Fibroblast of lung (primary cell): Measurements from ENCODE around the gene TSPAN5. TPM values are rescaled to one million over a fixed set of nuclear protein-coding genes. Genes with fewer than 3 reads are reported as not detected.
"Not testable (repeated sequence)": the region's sequence is repeated elsewhere in the genome, so short reads cannot be mapped to it uniquely, and the experiment has no call there.

Experiments used
- DNase-seq, 2 donors: peaks; one replicate each; pipeline versions ENCODE4 v3.0.0 to v3.0.0-alpha.2; 2010; ENCODE audit warnings: low read depth in 2 of 2
- H2AFZ ChIP-seq: 2 replicates; pipeline ENCODE4 v1.5.1; 2012; ENCODE audit warnings: low read length, control low read depth, inconsistent platforms
- H3K27ac ChIP-seq: 2 replicates; pipeline ENCODE4 v1.5.1; 2011; ENCODE audit warnings: low read length, control low read depth; ENCODE audit not compliant: insufficient read depth
- H3K27me3 ChIP-seq: 2 replicates; pipeline ENCODE4 v1.5.1; 2011; ENCODE audit warnings: mild to moderate bottlenecking, low read length; ENCODE audit not compliant: control insufficient read depth, insufficient read depth
- H3K36me3 ChIP-seq: 2 replicates; pipeline ENCODE4 v1.5.1; 2011; ENCODE audit warnings: low read length; ENCODE audit not compliant: control insufficient read depth, insufficient read depth
- H3K4me1 ChIP-seq: 2 replicates; pipeline ENCODE4 v1.5.1; 2011; ENCODE audit warnings: low read length; ENCODE audit not compliant: control insufficient read depth, insufficient read depth; ENCODE audit errors: extremely low read depth
- H3K4me2 ChIP-seq: 2 replicates; pipeline ENCODE4 v1.5.1; 2011; ENCODE audit warnings: low read length, control low read depth; ENCODE audit not compliant: insufficient read depth; ENCODE audit errors: extremely low read depth
- H3K4me3 ChIP-seq, 4 experiments: fragments of 200-600 bp in 1 of 4; sonication (generic) in 1 of 4; replicated peaks in 1 of 4; 2 replicates each; pipeline ENCODE4 v1.5.1; 2011 to 2016; ENCODE audit warnings: low read length in 4 of 4, low read depth in 3 of 4, mild to moderate bottlenecking in 3 of 4, control low read depth in 2 of 4, inconsistent platforms in 1 of 4, mixed read lengths in 1 of 4; ENCODE audit not compliant: insufficient read depth in 1 of 4; ENCODE audit errors: control extremely low read depth in 1 of 4
- H3K79me2 ChIP-seq: 2 replicates; pipeline ENCODE4 v1.5.1; 2012; ENCODE audit warnings: mild to moderate bottlenecking, low read length, inconsistent platforms; ENCODE audit not compliant: control insufficient read depth, insufficient read depth
- H3K9ac ChIP-seq: 2 replicates; pipeline ENCODE4 v1.5.1; 2011; ENCODE audit warnings: mild to moderate bottlenecking, low read length, control low read depth; ENCODE audit not compliant: insufficient read depth
- H3K9me3 ChIP-seq: 2 replicates; pipeline ENCODE4 v1.5.1; 2012; ENCODE audit warnings: low read depth, low read length; ENCODE audit not compliant: control insufficient read depth, insufficient read depth
- H4K20me1 ChIP-seq: 2 replicates; pipeline ENCODE4 v1.5.1; 2011; ENCODE audit warnings: low read length; ENCODE audit not compliant: control insufficient read depth, insufficient read depth; ENCODE audit errors: extremely low read depth
- EZH2 ChIP-seq: IDR thresholded peaks from 2 replicates; pipeline ENCODE4 v1.5.1; 2012; ENCODE audit warnings: low read length, control low read depth, mild to moderate bottlenecking; ENCODE audit errors: missing control alignments
- polyA plus RNA-seq, 2 donors: library from polyadenylated mRNA; depleted of rRNA in 1 of 2; stranded (reverse) in 1 of 2; unstranded in 1 of 2; fragments of >200 nt; gene quantifications; 2 replicates each; pipeline ENCODE4 v1.2.1, GENCODE V29; 2011 to 2012; ENCODE audit warnings: missing spikeins in 1 of 2
- total RNA-seq: library from RNA; depleted of rRNA; stranded (reverse); fragments of >200 nt; gene quantifications from 2 replicates; pipeline ENCODE4 v1.2.1, GENCODE V29; 2014
- TF ChIP-seq, protein P1 (sequence below), 2 donors: IDR thresholded peaks in 1 of 2; conservative IDR thresholded peaks in 1 of 2; 1 replicate in 1 of 2; 2 replicates in 1 of 2; pipeline ENCODE4 v1.5.1; 2011 to 2012; ENCODE audit warnings: low read length in 2 of 2, control low read depth in 1 of 2, inconsistent platforms in 1 of 2, low read depth in 1 of 2, mild to moderate bottlenecking in 1 of 2

The TSPAN5 gene
- total and polyA plus RNA-seq, 2 donors (not counting 1 experiment from before 2014, with no cell fraction given): 109 to 129 TPM

DNA sequence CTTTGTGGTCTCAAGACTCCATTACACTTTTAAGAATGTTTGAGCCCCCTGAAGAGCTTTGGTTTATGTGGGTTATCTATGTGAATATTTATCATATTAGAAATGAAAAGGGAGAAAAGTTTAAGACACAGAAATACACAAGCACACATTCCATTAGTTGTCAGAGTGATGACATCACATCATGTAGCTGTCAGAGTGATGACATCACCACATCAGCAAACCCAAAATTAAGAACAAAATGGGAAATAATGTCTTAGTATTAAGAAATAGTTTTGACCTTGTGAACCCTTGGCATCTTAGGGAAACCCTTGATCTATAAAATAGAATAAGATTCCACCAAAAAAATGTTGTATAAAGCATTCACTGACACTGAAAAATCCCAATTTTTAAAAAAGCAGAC lies 195.9 kb downstream of the TSPAN5 start:
- Histone ChIP-seq H3K4me2 (no peak overlapping the region), H4K20me1 (no peaks in the 10 kb centered on the region), H3K9ac (no peak overlapping the region), H2AFZ (no peak overlapping the region), H3K79me2 (no peaks in the 10 kb centered on the region), H3K36me3 (no peaks in the 10 kb centered on the region), H3K4me3 (no peak overlapping the region), H3K27me3 (no peaks in the 10 kb centered on the region), H3K9me3 (no peaks in the 10 kb centered on the region), H3K4me1 (no peaks in the 10 kb centered on the region), H3K27ac (no peak overlapping the region)
- no peak for TF ChIP-seq EZH2
- TF ChIP-seq, protein P1, sequence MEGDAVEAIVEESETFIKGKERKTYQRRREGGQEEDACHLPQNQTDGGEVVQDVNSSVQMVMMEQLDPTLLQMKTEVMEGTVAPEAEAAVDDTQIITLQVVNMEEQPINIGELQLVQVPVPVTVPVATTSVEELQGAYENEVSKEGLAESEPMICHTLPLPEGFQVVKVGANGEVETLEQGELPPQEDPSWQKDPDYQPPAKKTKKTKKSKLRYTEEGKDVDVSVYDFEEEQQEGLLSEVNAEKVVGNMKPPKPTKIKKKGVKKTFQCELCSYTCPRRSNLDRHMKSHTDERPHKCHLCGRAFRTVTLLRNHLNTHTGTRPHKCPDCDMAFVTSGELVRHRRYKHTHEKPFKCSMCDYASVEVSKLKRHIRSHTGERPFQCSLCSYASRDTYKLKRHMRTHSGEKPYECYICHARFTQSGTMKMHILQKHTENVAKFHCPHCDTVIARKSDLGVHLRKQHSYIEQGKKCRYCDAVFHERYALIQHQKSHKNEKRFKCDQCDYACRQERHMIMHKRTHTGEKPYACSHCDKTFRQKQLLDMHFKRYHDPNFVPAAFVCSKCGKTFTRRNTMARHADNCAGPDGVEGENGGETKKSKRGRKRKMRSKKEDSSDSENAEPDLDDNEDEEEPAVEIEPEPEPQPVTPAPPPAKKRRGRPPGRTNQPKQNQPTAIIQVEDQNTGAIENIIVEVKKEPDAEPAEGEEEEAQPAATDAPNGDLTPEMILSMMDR (conservative IDR thresholded peaks at IDR 0.05 in 1 of 2, IDR thresholded peaks at IDR 0.05 in 1 of 2; ENCODE audit: low read depth in 1 of 2, low read length in 2 of 2): no peak
- no peak for DNase-seq

DNA sequence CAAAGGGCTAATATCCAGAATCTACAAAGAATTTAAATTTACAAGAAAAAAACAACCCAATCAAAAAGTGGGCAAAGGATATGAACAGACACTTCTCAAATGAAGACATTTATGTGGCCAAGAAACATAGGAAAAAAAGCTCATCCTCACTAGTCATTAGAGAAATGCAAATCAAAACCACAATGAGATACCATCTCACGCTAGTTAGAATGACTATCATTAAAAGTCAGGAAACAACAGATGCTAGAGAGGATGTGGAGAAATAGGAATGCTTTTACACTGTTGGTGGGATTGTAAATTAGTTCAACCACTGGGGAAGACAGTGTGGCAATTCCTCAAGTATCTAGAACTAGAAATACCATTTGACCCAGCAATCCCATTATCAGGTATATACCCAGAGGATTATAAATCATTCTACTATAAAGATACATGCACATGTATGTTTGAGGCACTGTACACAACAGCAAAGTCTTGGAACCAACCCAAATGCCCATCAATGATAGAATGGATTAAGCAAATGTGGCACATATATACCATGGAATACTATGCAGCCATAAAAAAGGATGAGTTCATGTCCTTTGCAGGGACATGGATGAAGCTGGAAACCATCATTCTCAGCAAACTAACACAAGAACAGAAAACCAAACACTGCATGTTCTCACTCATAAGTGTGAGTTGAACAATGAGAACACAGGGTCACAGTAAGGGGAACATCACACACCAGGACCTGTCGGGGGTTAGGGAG lies 197.1 kb downstream of the TSPAN5 start:
- H3K9ac ChIP-seq, H2AFZ ChIP-seq, H4K20me1 ChIP-seq, H3K9me3 ChIP-seq, H3K27me3 ChIP-seq, H3K79me2 ChIP-seq, H3K27ac ChIP-seq, H3K4me2 ChIP-seq, H3K4me1 ChIP-seq, H3K4me3 ChIP-seq, H3K36me3 ChIP-seq, DNase-seq: not testable (repeated sequence)

DNA sequence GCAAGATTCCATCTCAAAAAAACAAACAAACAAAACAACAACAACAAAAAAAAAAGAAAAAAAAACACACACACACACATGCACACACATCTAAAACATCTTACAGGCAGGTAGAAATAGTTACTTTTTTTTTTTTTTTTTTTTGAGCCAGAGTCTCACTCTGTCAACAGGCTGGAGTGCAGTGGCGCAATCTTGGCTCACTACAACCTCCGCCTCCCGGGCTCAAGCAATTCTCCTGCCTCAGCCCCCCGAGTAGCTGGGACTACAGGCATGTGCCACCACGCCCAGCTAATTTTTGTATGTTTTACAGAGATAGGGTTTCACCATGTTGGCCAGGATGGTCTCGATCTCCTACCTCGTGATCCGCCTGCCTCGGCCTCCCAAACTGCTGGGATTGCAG lies 201.0 kb downstream of the TSPAN5 start:
- H3K79me2 ChIP-seq, H3K27me3 ChIP-seq, H3K27ac ChIP-seq, H3K9ac ChIP-seq, H3K36me3 ChIP-seq, H3K4me3 ChIP-seq, H2AFZ ChIP-seq, DNase-seq, H4K20me1 ChIP-seq, H3K4me2 ChIP-seq, H3K9me3 ChIP-seq, H3K4me1 ChIP-seq: not testable (repeated sequence)

DNA sequence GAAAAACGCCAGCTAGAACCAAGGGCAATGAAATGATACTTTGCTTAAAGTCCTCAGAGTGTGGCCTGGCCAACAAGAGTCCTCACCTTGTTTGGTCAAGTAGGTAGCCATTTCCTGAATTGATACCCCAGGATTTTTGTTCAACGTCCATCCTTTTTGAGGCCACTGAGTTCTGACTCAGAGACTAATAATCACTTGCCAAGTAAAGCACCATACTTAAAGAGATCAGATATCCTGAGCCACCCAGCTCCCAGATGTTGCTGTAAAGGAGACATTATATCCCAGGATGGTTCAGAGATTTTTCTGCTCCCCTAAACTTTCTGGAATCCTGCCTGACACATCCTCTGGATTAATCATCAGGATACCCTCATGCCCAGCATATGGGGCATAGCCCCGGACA lies 206.3 kb downstream of the TSPAN5 start:
- no peak for TF ChIP-seq EZH2
- TF ChIP-seq, protein P1 (conservative IDR thresholded peaks at IDR 0.05 in 1 of 2, IDR thresholded peaks at IDR 0.05 in 1 of 2; ENCODE audit: low read depth in 1 of 2, low read length in 2 of 2): no peak
- no peak overlapping the region for H3K4me3 ChIP-seq
- peak in 1 of 2 donors; percentile 62 for DNase-seq
- no peaks in the 10 kb centered on the region for H3K27me3 ChIP-seq
- H3K27ac ChIP-seq: no peak overlapping the region
- no peak overlapping the region for H3K4me2 ChIP-seq
- no peak overlapping the region for H3K9ac ChIP-seq
- H3K36me3 ChIP-seq: no peaks in the 10 kb centered on the region
- H4K20me1 ChIP-seq: no peaks in the 10 kb centered on the region
- no peaks in the 10 kb centered on the region for H3K79me2 ChIP-seq
- H3K4me1 ChIP-seq: no peaks in the 10 kb centered on the region
- H3K9me3 ChIP-seq: no peaks in the 10 kb centered on the region
- no peak overlapping the region for H2AFZ ChIP-seq
